GM19468 (cell line): ENCODE data around the gene PLXNB3.
"Not testable (repeated sequence)": the region's sequence is repeated elsewhere in the genome, so short reads cannot be mapped to it uniquely, and the experiment has no call there.

ENCODE experiments used
- ATAC-seq: cut with Tn5 transposase; IDR thresholded peaks from one replicate; pipeline ENCODE4 v1.9.1; 2021; ENCODE audit warnings: mild to moderate bottlenecking, moderate library complexity, moderate number of reproducible peaks; ENCODE audit not compliant: unreplicated experiment; ENCODE audit errors: extremely low read depth

PLXNB3 gene

DNA sequence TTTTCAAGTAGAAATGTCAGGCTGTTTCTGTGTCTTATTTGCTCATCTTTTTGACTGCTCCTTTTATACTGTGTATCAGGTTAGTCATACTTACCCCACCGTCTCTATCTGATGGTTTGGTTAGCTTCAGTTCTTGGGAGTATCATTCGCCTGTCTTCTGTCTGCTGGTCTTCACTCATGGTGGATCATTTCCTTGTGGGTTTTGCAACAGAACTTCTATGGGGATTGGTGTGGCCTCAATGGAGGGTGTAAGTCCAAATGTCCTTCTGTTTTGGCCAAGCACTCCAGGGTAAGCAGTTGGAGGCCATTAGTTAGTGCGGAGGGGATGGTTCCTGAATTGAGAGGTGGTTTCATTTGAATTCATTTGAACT lies 32.2 kb upstream of the PLXNB3 start:
- no peak for ATAC-seq

GRCh38 chrX:153732401-153732800 lies 31.6 kb upstream of the PLXNB3 start:
- ATAC-seq: no peak

DNA sequence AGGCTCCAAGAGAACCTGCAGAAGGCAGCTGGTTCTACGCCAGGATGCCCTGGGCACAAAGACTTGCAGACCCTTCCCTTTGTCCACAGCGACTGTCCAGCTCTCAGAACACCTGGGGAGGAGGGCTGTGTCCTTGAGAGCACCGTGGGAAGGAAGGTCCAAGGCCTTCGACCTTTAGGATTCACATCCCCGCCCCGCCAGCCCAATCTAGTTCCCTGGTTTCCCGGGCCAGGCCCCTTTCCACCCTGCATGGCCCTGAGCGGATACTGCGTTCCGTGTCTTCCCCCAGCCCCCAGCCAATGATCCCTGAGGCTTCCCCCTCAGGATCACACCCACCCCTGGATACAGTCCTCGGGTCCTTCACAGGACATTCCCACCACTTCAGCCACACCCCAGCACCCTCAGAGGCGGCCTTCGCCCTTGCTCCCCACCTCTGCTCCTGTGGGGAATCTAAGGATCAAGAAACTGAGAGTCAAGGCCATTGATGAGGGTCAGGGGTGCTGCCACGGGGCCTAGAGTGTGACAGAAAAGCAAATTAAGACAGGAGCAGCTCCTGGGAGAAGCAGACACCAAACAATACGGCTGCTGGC lies 30.3 kb upstream of the PLXNB3 start:
- ATAC-seq: no peak

GRCh38 chrX:153734871-153735270 lies 29.2 kb upstream of the PLXNB3 start:
- ATAC-seq: no peak

- ATAC-seq: no peak
These were observed 28.8 kb upstream of the PLXNB3 start for GRCh38 chrX:153735274-153735673.

DNA sequence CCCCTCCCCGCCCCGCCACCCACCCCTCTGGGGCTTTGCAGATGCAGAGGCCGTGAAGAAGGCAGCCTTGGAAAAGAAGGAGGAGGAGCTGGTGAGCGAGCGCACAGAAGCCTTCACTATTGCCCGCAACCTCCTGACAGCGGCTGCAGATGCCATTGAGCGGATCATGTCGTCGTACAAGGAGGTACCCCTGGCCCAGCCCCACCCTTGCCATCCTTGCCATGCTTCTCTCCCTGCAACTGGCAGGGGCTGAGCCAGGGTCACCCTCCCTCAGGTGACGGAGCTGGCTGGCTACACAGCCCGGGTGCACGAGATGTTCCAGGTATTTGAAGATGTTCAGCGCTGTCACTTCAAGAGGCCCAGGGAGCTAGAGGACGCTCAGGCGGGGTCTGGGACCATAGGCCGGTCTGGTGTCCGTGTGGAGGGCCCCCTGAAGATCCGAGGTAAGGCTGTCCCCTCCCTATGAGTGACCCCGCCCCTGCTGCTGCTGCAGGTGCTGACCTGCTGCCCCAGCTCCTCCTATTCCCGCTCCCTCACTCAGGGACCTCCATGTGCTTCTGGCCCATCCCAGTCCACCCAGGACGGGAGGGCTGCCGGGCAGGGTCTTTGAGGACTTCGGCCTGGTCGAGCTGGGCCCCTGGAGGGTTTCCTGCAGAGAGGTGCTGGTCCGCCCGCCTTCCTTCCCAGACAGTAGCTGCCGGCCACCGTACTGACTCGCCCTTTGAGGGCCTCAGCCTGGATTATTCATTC lies 27.8 kb upstream of the PLXNB3 start:
- no peak for ATAC-seq

GRCh38 chrX:153736871-153737441 lies 27.1 kb upstream of the PLXNB3 start:
- no peak for ATAC-seq

DNA sequence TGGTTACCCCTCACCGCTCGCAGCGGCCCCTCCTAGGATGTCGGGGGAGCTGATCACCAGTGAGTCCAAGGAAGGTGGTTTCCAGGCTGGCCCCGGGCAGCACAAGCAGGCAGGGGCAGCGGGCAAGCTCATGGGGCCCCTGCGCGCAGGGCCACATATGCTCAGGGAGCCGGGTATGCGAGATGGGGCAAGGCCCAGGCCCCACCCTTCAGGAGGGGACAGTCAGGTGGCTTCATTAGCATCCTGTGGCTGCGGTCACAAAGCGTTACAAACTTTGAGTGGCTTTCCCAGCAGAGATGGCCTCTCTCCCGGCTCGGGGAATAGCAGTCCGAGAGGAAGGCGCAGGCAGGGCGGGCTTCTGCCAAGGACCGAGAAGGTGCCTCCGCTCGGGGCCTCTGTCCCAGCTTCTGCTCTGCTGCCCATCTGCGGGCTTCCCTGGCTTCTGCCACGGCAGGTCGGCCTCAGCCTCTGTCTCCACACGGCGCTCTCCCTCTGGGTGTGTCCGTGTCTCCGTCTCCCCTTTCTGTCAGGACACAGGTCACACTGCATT lies 25.9 kb upstream of the PLXNB3 start:
- ATAC-seq: no peak

GRCh38 chrX:153739754-153740486 lies 24.1 kb upstream of the PLXNB3 start:
- ATAC-seq: no peak

DNA sequence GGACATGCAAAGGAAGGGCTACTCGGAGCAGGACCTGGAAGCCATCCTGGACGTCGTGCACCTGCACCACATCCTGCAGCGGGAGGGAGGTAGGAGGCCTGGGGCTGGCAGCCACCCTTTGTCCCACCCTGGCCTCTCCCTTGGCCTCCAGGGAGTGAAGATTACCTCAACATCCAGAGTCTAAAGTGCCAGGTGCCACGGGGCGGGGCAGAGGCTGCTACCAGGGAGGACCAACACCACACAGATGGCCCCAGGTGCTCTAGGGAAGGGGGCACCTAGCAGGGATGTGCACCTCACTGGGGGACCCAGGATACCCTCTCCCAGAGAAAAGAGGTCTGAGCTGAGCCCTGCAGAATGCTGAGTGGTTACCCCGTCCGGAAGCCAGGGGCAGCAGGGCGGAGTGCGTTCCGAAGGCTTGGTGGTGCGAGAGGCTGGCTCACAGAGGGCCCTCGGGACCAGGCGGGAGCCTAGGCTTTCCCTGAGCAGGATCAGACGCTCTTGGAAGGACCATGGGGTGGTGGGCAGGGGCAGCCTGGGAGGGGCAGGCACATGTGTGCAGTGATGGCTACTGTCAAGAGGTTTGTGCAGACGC lies 23.3 kb upstream of the PLXNB3 start:
- ATAC-seq: no peak

DNA sequence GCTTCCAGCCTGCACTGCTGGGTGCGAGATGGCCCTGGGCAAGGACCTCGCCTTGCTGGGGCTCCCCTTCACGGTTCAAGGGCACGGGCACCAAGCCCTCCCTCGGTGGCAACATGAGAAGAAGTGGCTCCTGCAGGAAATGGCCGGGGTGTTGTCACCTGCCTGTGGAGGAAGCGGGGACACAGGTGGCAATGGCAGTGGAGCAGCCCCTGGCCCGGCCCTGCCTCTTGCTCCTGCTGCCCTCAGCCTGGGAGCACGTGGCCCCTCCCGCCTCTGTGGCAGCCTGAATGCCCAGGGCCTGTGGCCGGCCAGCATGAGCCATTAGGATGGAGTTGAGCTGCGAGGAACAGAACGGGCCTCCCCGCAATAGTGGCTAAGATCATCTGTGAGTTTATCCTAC lies 22.6 kb upstream of the PLXNB3 start:
- no peak for ATAC-seq

DNA sequence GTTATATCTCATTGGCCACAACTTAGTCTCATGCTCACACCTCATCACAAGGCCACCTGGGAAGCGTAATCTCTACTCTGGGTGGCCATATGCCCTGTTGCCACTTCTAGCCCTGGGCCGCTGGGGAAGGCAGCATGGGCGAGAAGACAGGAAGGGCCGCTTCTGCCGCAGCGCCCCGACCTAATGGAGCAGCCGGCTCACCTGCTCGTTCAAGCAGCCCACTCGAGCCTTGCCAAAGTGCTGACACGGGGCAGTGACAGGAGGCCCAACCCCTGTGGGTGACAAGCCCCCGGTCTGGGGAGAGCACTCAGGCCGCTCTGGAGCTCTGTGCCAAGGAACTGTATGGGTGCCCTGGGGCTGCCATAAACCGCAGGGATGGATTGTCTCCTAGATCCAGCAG lies 21.9 kb upstream of the PLXNB3 start:
- ATAC-seq: not testable (repeated sequence)

GRCh38 chrX:153742796-153743467 lies 21.1 kb upstream of the PLXNB3 start:
- ATAC-seq: not testable (repeated sequence)

- not testable (repeated sequence) for ATAC-seq
These were observed 20.4 kb upstream of the PLXNB3 start for GRCh38 chrX:153743468-153744209.

- ATAC-seq: no peak
These were observed 19.6 kb upstream of the PLXNB3 start for GRCh38 chrX:153744210-153745066.

DNA sequence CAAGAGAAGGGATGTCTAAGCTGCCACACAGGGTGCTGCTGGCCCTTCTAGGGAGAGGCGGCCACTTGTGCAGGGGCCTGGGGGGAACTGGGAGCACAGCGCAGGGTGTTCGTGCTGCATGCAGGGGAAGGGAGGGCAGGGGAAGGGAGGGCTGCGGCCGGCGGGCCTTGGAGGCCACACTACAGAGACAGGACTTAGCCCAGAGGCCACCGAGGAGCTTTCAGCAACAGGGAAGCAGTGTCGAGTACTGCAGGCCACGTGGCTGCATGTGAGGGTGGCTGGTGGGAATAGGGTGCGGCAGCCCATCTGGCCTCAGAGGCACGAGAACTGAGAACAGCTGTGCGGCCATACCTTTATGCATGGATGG lies 19.0 kb upstream of the PLXNB3 start:
- not testable (repeated sequence) for ATAC-seq

DNA sequence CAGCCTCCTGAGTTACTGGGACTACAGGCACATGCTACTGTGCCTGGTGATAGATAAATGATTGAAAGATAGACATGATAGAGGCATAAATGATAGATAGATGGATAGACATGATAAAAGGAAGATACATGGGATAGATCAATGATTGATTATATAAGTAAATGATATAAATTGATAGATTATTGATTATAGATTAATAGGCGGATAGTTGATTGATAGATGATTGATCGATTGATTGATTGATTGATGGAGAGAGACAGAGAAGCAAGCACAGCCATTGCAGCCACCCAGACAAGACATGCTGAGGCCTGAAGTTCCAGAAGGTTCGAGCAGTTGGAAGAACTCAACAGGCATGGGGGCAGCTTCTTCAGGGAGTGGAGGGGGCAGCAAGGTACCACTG lies 17.7 kb upstream of the PLXNB3 start:
- no peak for ATAC-seq

GRCh38 chrX:153746991-153747390 lies 17.1 kb upstream of the PLXNB3 start:
- ATAC-seq: not testable (repeated sequence)
